ENCODE data around the gene OPTN.
"Not testable (repeated sequence)": the region's sequence is repeated elsewhere in the genome, so short reads cannot be mapped to it uniquely, and the experiment has no call there.

The OPTN gene

DNA sequence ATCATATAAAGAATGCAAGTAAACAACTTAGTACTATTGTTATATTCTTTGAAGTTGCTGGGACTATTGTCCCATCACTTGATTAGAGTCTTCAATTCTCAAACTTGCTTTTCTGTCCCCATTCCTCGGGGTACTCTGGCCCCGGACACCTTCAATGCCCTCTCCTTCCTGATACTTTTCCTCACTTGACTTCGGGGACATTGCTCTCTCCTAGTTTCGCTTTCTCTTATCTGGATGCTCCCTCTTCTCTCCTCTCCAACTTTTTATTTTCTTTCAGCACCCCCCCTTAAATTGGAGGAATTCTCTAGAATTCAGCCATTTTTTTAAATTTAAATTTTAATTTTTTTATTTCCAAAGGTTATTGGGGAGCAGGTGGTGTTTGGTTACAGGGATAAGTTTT lies 10.6 kb upstream of the OPTN start:
- no peaks in the 10 kb centered on the region for H3K36me3 ChIP-seq (ENCODE audit: control insufficient read depth, insufficient read depth, low read length)
- no peak overlapping the region for H3K27ac ChIP-seq (ENCODE audit: insufficient read depth, low read depth, low read length, poor library complexity, severe bottlenecking)
- no peaks in the 10 kb centered on the region for H3K4me1 ChIP-seq (ENCODE audit: control insufficient read depth, insufficient read depth, low read length)
- H3K27me3 ChIP-seq (ENCODE audit: control insufficient read depth, insufficient read depth, low read length, poor library complexity, severe bottlenecking) = no peaks in the 10 kb centered on the region
- H3K9me3 ChIP-seq (ENCODE audit: control insufficient read depth, low read length) = no peaks in the 10 kb centered on the region
- WGBS, 2 experiments = 92 to 93% methylated on average over 4 of the region's 4 CpGs
- H3K4me3 ChIP-seq (ENCODE audit: insufficient read depth, low read depth, low read length) = no peak overlapping the region

DNA sequence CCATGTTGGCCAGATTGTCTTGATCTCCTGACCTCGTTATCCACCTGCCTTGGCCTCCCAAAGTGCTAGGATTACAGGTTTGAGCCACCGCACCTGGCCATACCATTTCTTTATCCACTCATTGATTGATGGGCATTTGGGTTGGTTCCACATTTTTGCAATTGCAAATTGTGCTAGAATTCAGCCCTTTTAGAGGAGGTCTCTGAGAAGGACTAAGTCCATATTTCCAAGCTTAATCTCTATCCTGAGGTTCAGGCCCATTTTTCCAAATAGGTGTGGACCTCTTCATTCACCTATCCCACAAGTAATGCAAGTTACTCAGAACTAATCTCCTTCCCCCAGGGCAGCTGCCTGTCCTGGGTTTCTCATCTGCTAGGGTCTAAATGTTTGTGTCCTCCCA lies 9.7 kb upstream of the OPTN start:
- Histone ChIP-seq H3K4me1 (ENCODE audit: control insufficient read depth, insufficient read depth, low read length) (no peaks in the 10 kb centered on the region), H3K36me3 (ENCODE audit: control insufficient read depth, insufficient read depth, low read length) (no peaks in the 10 kb centered on the region)
- WGBS, 2 experiments = 88 to 89% methylated on average over 2 of the region's 2 CpGs

DNA sequence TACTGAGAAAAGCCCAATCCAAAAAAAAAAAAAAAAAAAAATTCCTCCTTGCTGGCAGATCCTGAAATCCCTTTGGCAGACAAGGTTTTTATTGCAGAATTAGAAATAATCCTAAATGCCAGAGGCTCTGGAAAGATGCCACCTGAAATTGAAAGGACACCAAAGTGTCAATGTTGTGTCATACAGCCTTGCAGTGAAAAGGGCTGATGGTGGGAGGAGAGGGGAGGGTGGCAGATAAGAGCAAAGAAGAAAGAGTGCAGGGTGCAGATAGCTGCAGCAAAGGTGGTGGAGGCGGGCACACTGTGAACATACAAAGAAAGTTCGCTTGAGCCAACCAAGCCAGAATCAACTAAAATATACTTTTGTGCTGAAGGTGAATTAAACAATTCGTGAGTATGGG lies 8.2 kb upstream of the OPTN start:
- WGBS, 2 experiments = 92 to 100% methylated on average over 2 to 3 of the region's 3 CpGs
- Histone ChIP-seq H3K36me3 (ENCODE audit: control insufficient read depth, insufficient read depth, low read length) (no peaks in the 10 kb centered on the region), H3K27me3 (ENCODE audit: control insufficient read depth, insufficient read depth, low read length, poor library complexity, severe bottlenecking) (no peaks in the 10 kb centered on the region), H3K4me3 (ENCODE audit: insufficient read depth, low read depth, low read length) (no peak overlapping the region), H3K9me3 (ENCODE audit: control insufficient read depth, low read length) (no peaks in the 10 kb centered on the region), H3K27ac (ENCODE audit: insufficient read depth, low read depth, low read length, poor library complexity, severe bottlenecking) (no peak overlapping the region), H3K4me1 (ENCODE audit: control insufficient read depth, insufficient read depth, low read length) (no peaks in the 10 kb centered on the region)

More for the DNA sequence above, 9.7 kb upstream of the OPTN start:
- Histone ChIP-seq H3K4me3 (ENCODE audit: insufficient read depth, low read depth, low read length) (no peak overlapping the region), H3K27ac (ENCODE audit: insufficient read depth, low read depth, low read length, poor library complexity, severe bottlenecking) (no peak overlapping the region), H3K27me3 (ENCODE audit: control insufficient read depth, insufficient read depth, low read length, poor library complexity, severe bottlenecking) (no peaks in the 10 kb centered on the region), H3K9me3 (ENCODE audit: control insufficient read depth, low read length) (no peaks in the 10 kb centered on the region)

DNA sequence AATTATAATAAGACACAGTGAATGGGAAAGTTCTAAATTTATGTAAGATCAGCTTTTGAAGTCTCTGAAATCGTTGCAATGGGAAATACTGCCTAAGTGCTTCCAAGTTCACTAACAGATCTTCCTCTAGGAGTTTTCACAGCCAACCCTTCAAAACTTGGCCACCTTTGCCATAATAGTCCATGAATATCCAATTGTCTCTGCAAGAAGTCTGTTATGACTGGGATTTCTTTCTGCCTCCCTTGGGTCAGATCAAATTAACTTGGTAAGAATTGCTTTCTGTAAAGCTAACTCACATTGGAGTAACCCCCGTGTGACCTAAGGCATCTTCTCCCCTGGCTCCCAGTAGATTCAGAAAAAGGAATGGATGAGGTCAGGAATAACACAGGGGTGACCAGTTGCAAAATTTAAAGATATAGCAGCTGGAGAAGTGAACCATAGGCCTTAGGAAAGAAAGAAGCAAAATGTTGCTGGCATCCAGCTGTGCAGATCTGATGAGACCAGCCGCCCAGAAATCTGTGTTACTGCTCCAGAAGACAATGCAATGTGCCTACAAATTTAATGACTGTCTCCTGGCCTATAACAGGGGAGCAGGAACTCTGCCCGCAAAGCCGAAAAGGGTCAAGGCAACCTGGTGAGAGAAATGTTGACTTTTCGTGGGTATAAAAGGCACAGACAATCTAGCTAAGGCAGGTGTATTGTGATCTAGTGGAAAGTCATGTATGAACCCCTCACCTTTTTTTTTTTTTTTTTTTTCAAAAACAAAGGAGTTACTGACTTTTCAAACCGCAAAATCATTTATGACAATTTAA lies 7.5 kb upstream of the OPTN start:
- Histone ChIP-seq H3K4me1 (ENCODE audit: control insufficient read depth, insufficient read depth, low read length) (no peaks in the 10 kb centered on the region), H3K4me3 (ENCODE audit: insufficient read depth, low read depth, low read length) (no peak overlapping the region), H3K27ac (ENCODE audit: insufficient read depth, low read depth, low read length, poor library complexity, severe bottlenecking) (no peak overlapping the region), H3K27me3 (ENCODE audit: control insufficient read depth, insufficient read depth, low read length, poor library complexity, severe bottlenecking) (no peaks in the 10 kb centered on the region), H3K9me3 (ENCODE audit: control insufficient read depth, low read length) (no peaks in the 10 kb centered on the region), H3K36me3 (ENCODE audit: control insufficient read depth, insufficient read depth, low read length) (no peaks in the 10 kb centered on the region)
- 80 to 88% methylated on average over 6 of the region's 7 CpGs for WGBS, 2 experiments

DNA sequence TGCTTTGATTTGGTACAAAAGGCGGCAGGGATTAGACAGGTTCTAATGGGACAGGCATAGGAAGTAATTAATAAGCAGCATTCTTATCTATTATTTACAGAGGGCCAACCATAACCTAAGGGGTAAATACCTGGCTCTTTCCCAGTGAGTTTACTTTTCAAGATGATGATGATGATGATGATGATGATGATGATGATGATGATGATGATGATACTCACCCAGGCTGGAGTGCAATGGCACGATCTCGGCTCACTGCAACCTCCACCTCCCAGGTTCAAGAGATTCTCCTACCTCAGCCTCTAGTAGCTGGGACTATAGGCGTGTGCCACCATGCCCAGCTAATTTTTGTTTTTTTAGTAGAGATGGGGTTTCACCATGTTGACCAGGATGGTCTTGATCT lies 5.9 kb upstream of the OPTN start:
- WGBS, 2 experiments = 95 to 98% methylated on average over 4 of the region's 4 CpGs
- H3K4me3 ChIP-seq (ENCODE audit: insufficient read depth, low read depth, low read length); H3K36me3 ChIP-seq (ENCODE audit: control insufficient read depth, insufficient read depth, low read length); H3K4me1 ChIP-seq (ENCODE audit: control insufficient read depth, insufficient read depth, low read length); H3K9me3 ChIP-seq (ENCODE audit: control insufficient read depth, low read length); H3K27ac ChIP-seq (ENCODE audit: insufficient read depth, low read depth, low read length, poor library complexity, severe bottlenecking); H3K27me3 ChIP-seq (ENCODE audit: control insufficient read depth, insufficient read depth, low read length, poor library complexity, severe bottlenecking): not testable (repeated sequence)

DNA sequence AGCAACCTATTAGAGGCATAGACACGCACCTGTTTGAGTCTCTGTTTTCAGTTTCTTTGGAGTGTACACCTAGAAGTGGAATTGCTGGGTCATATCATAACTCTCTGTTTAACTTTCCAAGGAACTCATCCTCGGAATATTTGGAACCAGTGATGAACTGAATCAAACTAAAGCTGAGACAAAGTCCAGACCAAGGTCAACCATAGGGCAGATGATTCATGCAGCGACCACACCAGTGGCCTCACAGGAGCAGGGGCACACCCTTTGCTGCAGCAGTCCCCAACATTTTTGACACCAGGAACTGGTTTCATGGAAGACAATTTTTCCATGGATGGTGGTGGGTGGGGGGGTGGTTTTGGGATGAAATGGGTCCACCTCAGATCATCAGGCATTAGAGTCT lies 4.9 kb upstream of the OPTN start:
- Histone ChIP-seq H3K27me3 (ENCODE audit: control insufficient read depth, insufficient read depth, low read length, poor library complexity, severe bottlenecking) (no peaks in the 10 kb centered on the region), H3K9me3 (ENCODE audit: control insufficient read depth, low read length) (no peaks in the 10 kb centered on the region), H3K27ac (ENCODE audit: insufficient read depth, low read depth, low read length, poor library complexity, severe bottlenecking) (no peak overlapping the region), H3K36me3 (ENCODE audit: control insufficient read depth, insufficient read depth, low read length) (no peaks in the 10 kb centered on the region), H3K4me1 (ENCODE audit: control insufficient read depth, insufficient read depth, low read length) (no peaks in the 10 kb centered on the region), H3K4me3 (ENCODE audit: insufficient read depth, low read depth, low read length) (no peak overlapping the region)
- WGBS, 2 experiments = 90 to 93% methylated on average over 3 of the region's 3 CpGs

DNA sequence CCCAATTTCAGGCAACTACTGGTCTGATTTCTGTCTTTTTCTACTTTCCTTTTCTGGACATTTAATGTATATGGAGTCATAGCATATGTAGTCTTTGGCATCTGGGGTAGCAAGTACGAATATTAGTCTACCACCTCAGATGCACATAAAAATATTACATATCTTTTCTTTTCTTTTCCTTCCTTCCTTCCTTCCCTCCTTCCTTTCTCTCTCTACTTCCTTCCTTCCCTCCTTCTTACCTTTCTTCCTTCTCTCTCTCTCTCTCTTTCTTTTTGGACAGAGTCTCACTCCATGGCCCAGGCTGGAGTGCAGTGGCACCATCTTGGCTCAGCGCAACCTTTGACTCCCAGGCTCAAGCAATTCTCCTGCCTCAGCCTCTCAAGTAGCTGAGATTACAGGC lies 4.0 kb upstream of the OPTN start:
- Histone ChIP-seq H3K9me3 (ENCODE audit: control insufficient read depth, low read length) (no peaks in the 10 kb centered on the region), H3K4me3 (ENCODE audit: insufficient read depth, low read depth, low read length) (no peak overlapping the region), H3K27me3 (ENCODE audit: control insufficient read depth, insufficient read depth, low read length, poor library complexity, severe bottlenecking) (no peaks in the 10 kb centered on the region), H3K27ac (ENCODE audit: insufficient read depth, low read depth, low read length, poor library complexity, severe bottlenecking) (no peak overlapping the region), H3K36me3 (ENCODE audit: control insufficient read depth, insufficient read depth, low read length) (no peaks in the 10 kb centered on the region), H3K4me1 (ENCODE audit: control insufficient read depth, insufficient read depth, low read length) (no peaks in the 10 kb centered on the region)
- 94 to 96% methylated on average over 2 of the region's 2 CpGs for WGBS, 2 experiments

DNA sequence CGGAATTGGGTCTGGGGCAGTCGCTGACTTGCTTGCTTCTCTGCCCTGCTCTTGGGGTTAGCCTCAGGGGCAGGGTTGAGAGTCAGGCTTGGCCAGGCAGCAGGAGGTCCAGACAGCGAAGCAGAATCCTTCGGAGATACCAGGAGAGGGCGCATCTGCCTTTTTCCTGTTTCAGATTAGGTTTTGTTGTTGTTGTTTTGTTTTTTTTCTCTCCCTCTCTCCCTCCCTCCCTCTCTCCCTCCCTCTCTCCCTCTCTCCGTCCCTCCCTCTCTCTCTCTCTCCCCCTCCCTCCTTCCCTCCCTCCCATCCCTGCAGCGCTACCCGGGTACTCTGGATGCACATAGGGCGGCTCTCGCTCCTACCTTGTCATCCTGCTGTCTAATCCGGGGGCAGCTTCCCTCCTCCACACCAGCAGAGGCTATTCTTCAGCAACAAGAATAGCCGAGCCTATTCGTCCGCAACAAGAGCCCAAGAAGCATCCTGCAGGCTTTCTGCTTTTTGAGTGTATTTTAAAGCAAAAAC lies 758 bp upstream of the OPTN start:
- H3K9me3 ChIP-seq (ENCODE audit: control insufficient read depth, low read length) = no peaks in the 10 kb centered on the region
- peak overlapping the region; percentile 85 for H3K27ac ChIP-seq (ENCODE audit: insufficient read depth, low read depth, low read length, poor library complexity, severe bottlenecking)
- H3K36me3 ChIP-seq (ENCODE audit: control insufficient read depth, insufficient read depth, low read length) = no peaks in the 10 kb centered on the region
- peak overlapping the region; percentile 74 for H3K4me3 ChIP-seq (ENCODE audit: insufficient read depth, low read depth, low read length)
- H3K27me3 ChIP-seq (ENCODE audit: control insufficient read depth, insufficient read depth, low read length, poor library complexity, severe bottlenecking) = no peaks in the 10 kb centered on the region
- H3K4me1 ChIP-seq (ENCODE audit: control insufficient read depth, insufficient read depth, low read length) = no peaks in the 10 kb centered on the region
- WGBS, 2 experiments = 0 to 2% methylated on average over 13 to 14 of the region's 14 CpGs

DNA sequence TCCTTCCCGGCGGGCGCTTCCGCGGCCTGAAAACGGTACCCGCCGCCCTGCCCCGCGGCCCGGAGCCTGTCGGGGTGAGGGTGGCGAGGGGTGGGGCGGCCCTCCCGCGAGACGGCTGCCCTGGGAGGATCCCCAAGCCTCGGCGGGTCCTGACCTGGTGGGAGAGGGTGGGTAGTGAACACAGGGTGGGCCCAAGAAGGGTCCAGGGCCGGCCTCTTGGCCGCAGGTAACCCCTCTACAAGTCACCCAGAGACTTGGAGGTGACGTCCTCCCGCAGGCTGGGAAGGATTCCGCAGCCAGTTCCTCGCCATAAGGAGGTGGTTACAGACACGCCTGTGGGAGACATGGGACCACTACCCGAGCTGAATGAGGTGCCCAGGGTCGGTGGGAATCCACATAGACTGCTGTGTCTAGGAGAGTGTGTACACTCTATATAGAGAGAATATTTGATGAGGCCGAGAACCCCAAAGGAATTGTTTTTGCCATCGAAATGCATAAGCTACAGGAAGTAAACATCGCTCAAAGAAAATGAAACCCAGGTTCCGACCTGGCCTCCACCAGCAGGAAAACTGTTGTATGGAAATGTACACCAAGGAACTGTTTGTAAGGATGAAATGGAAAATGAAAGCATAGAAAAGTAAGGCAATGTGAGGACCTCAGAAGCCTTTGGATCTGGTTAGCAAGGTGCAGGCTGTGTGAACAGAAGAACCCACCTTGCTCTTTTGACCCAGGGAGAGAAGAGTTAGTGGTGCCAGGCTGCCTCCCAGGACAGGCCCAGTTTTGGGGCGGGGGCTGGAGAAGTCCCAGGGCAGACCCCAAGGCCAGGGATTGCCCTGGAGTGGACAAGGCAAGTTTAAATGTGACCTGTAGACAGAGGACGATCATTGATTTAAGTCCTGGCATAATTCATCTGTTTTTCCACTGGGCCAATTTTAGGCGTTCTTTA lies 659 bp downstream of the OPTN start:
- 18 to 19% methylated on average over 35 of the region's 35 CpGs for WGBS, 2 experiments
- Histone ChIP-seq H3K4me3 (ENCODE audit: insufficient read depth, low read depth, low read length) (peak overlapping the region; percentile 74), H3K4me1 (ENCODE audit: control insufficient read depth, insufficient read depth, low read length) (no peaks in the 10 kb centered on the region), H3K27me3 (ENCODE audit: control insufficient read depth, insufficient read depth, low read length, poor library complexity, severe bottlenecking) (no peaks in the 10 kb centered on the region), H3K9me3 (ENCODE audit: control insufficient read depth, low read length) (no peaks in the 10 kb centered on the region), H3K27ac (ENCODE audit: insufficient read depth, low read depth, low read length, poor library complexity, severe bottlenecking) (no peak overlapping the region), H3K36me3 (ENCODE audit: control insufficient read depth, insufficient read depth, low read length) (no peaks in the 10 kb centered on the region)

Data from ectodermal cell (in vitro differentiated cells).